AG08396 (cell line): ENCODE measurements around the gene CHRM2.
A peak's percentile ranks its signal among the peaks of the same experiment; 100 is the strongest.
"Not testable (repeated sequence)": the region's sequence is repeated elsewhere in the genome, so short reads cannot be mapped to it uniquely, and the experiment has no call there.

Experiments used
- DNase-seq: peaks from one replicate; pipeline ENCODE4 v3.0.0; 2012; ENCODE audit warnings: low spot score, mixed read lengths

The CHRM2 gene

GRCh38 chr7:136868496-136869000 lies at the start of gene CHRM2:
Gene CHRM2, plus strand, starts transcription at chr7:136868652. Its CDS starts 146,214 bp downstream, at chr7:137014866.
- peak; percentile 65 for DNase-seq

DNA sequence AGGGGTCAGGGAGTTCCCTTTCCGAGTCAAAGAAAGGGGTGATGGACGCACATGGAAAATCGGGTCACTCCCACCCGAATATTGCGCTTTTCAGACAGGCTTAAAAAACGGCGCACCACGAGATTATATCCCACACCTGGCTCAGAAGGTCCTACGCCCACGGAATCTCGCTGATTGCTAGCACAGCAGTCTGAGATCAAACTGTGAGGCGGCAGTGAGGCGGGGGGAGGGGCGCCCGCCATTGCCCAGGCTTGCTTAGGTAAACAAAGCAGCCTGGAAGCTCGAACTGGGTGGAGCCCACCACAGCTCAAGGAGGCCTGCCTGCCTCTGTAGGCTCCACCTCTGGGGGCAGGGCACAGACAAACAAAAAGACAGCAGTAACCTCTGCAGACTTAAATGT lies 37.1 kb upstream of the CHRM2 start:
- not testable (repeated sequence) for DNase-seq

DNA sequence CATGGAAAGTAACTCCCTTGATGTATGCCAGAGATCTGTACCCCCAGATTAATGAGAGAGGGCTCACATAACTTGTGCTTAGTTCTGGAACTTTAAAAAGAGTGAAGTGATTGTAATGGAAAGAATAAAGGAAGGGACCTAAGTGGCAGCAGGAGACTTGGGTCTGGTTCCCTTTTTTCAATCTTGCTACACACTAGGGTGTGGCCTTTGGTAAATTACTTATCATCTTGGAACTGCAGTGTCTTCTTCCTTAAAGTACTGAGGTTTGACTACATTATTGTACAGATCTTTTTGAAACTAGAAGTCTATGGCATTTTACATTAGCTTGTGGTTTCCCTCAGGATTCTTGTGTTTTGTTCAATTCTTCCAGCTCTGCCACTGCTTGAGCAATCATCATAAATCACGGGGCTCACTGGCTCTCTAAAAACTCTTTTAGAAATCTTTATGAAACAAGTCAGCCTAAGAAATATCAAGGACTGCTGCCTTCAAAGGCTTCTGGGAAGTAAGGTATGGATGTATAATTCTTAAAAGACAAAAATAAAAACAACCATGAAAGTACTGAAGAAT lies 22.5 kb upstream of the CHRM2 start:
- no peak for DNase-seq

GRCh38 chr7:136847858-136848257 lies 20.6 kb upstream of the CHRM2 start:
- no peak for DNase-seq

DNA sequence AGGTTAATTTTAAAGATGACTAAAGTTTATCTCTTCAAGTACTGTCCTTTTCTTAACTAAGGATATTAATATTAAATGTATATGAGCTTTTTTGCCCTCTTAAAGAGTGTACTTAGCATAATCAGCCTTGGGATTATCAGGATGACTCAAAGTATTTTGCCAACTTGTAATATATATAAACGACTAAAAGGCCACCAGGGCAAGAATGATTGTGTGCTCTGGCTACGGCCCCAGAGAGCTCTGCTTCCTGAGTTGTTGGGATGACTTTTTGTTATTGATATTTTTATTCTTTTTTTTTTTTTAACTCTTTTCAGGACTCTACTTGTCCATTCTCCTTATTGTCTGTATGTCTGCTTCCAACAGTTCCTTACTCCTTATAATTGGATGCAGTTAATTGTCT lies 14.8 kb upstream of the CHRM2 start:
- no peak for DNase-seq

- peak; percentile 28 for DNase-seq
Observed at GRCh38 chr7:136857573-136857972, 10.9 kb upstream of the CHRM2 start.

DNA sequence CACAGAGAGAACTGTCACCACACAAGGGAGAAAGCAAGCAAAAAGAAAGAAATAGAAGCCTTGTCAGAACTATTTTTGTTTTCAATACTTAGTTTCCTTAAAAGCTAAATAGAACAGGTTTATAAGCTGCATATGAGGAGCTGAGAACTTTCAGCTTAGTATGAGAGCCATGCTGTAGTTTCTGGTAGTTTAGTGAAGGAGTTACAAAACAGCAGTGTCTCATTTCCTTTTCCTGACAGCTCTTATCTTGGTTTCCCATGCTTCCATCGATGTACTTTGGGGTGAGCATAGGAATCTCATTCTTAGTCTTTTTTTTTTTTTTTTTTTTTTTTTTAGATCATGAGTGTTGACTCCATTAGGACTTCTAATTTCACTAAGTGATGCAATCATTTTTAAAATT lies 8.6 kb upstream of the CHRM2 start:
- DNase-seq = no peak

DNA sequence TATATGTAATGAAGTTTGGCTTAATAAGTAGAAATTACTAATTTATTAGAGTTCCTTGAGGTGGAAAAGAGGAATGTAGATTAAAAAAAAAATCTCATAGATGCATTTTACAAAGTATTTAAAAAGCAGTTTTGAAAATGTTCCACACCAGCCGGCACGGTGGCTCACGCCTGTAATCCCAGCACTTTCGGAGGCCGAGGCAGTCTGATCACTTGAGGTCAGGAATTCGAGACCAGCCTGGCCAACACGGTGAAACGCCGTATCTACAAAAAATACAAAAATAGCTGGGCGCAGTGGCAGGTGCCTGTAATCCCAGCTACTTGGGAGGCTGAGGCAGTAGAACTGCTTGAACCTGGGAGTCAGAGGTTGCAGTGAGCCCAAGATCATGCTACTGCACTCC lies 3.2 kb upstream of the CHRM2 start:
- DNase-seq = no peak

DNA sequence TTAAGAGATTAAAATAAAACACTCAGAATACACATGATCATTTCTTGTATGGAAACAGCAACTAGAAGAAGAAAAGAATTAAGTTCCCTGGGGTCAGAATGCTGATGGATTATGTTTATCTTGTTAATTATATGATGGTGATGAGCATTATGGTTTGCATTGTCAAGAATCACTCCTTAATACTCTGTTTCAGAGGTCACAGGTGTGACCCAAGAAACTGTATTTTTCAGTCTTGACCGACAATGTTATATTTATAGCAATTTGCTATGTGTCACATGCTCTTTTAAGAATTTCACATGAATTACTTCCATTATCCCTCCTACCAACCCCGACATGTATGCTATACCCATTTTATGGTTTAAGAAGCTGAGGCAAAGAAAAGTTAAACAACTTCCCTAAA lies 2.7 kb upstream of the CHRM2 start:
- no peak for DNase-seq

DNA sequence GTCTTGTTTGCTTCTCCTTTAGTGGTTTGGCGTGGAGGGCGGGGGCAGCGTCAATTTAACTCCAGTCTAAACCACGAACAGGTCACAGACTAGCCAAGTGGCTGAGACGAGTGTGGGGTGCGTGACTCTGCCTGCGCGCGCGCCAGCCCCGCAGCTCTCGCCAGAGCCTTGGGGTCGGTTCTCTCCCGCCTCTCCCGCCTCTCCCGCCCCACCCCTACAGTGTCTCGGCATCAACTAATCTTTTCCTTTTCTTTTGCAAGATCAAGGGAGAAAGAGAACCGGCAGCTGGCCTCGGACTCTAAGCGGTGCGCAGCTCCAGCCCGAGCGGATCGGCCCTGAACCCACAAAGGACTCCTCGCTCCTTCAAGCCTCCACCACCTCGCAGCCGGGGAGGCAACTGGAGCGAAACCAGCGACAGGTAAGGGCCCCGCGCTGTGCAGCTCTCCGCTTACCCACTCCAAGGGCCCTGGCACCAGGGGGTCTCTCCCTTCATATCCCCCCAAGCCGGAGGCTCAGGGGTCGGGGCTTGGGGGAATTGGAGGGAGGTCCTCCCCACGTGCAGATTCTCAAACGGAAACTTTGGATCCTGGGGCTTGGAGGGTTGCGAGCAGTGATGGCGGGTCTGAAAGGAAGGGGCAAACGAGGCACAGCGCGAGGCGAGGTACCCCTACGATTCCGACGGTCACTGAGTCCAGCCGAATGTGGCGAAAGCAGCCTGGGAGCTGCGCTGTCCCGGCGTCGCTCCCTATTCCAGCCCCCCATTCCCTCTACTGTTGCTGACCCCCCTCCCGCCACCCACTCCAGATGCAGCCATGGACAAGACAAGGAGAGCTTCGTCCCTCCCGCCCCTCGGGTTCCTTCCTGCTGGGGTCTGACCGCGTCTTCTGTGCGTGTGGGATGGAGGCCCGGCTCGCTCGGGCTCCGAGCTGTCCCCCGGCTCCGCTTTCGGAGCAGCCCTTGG lies 829 bp downstream of the CHRM2 start:
- DNase-seq = peak; percentile 66

- DNase-seq = peak; percentile 16
Observed at GRCh38 chr7:136869991-136870865, 1.8 kb downstream of the CHRM2 start.

GRCh38 chr7:136870866-136871487 lies 2.5 kb downstream of the CHRM2 start:
- DNase-seq = peak; percentile 46

- DNase-seq = peak; percentile 35
Observed at GRCh38 chr7:136874393-136875032, 6.1 kb downstream of the CHRM2 start.

DNA sequence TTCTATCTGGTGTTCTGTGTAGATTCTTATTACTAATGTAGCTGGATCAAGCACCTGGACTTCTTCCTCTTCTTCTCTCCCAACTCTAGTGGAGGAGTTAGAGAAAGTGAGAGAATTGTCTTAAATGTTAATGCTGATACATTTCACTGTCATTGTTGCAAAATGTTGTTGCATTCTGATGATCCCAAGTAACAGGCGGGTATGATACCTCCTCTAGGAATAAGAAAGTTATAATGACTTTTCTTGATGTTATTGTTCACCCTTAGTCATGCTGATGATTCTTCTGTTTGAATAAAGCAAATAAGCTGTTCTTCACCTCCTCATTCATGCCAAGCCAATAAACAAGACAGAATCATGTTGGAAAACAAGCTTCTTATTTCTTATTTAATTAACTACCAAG lies 9.1 kb downstream of the CHRM2 start:
- no peak for DNase-seq

GRCh38 chr7:136877990-136878389 lies 9.5 kb downstream of the CHRM2 start:
- DNase-seq = no peak

- DNase-seq = no peak
Observed at GRCh38 chr7:136878878-136879277, 10.4 kb downstream of the CHRM2 start.

- DNase-seq = no peak
Observed at GRCh38 chr7:136883046-136883445, 14.6 kb downstream of the CHRM2 start.

- no peak for DNase-seq
Observed at GRCh38 chr7:136884492-136884891, 16.0 kb downstream of the CHRM2 start.

- no peak for DNase-seq
Observed at GRCh38 chr7:136887317-136887716, 18.9 kb downstream of the CHRM2 start.

DNA sequence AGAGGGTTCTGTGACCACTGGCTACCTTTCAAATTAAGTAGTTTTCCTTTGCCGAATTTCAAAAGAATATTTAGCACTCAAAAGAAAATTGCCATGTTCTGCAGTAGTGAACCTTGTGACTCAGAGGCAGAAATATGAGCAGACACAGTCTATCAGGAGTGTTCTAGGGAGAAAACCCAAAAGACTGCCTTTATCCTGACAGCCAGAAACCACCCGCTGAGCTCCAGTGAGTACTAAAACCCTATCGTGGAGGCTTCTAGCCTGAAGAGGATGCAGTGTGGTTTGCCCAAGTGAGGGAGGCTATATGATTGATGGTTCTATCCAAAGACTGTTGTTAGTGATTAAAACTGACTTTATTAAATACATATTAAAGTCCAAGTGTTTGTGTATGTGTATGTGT lies 21.9 kb downstream of the CHRM2 start:
- no peak for DNase-seq

- DNase-seq = no peak
Observed at GRCh38 chr7:136891850-136892249, 23.4 kb downstream of the CHRM2 start.
